CD4-positive, alpha-beta T cell (primary cell): ENCODE data around the gene PMM1. TPM values are rescaled to one million over a fixed set of nuclear protein-coding genes. Genes with fewer than 3 reads are reported as not detected.

Source experiments
- ATAC-seq: fragments of 200-7000 bp; cut with Tn5 transposase; one replicate; pipeline ENCODE4 v1.10.0; 2022; ENCODE audit warnings: mild to moderate bottlenecking; ENCODE audit not compliant: poor library complexity
- CTCF ChIA-PET: fragments of 350-600 bp; sonication (Branson Sonifier 250); formaldehyde crosslinking; loops from one replicate; lab custom pipeline; 2021; ENCODE audit warnings: antibody characterized with exemption, inconsistent platforms; lab: Charles Lee
- POLR2A ChIA-PET: fragments of 350-600 bp; sonication (Branson Sonifier 250); formaldehyde crosslinking; loops from one replicate; lab custom pipeline; 2021; ENCODE audit warnings: antibody characterized with exemption, inconsistent platforms; lab: Charles Lee
- DNase-seq, 14 experiments: peaks; one replicate each; pipeline ENCODE4 v3.0.0-alpha.2; 2013 to 2020; ENCODE audit warnings: mixed read lengths in 2 of 14
- H3K27ac ChIP-seq, 2 donors: one replicate each; pipeline versions ENCODE4 v1.5.1 to v1.7.0; 2013; ENCODE audit warnings: low read length in 2 of 2, low read depth in 1 of 2, mild to moderate bottlenecking in 1 of 2
- H3K27me3 ChIP-seq, 2 experiments: 1 replicate in 1 of 2; 2 replicates in 1 of 2; pipeline versions ENCODE4 v1.6.1 to v1.7.0; 2013; ENCODE audit warnings: low read length in 2 of 2, control low read depth in 1 of 2, mild to moderate bottlenecking in 1 of 2, moderate library complexity in 1 of 2; ENCODE audit not compliant: insufficient read depth in 2 of 2, control insufficient read depth in 1 of 2
- H3K36me3 ChIP-seq: one replicate; pipeline ENCODE4 v1.6.1; 2013; ENCODE audit warnings: low read length, control low read depth; ENCODE audit not compliant: insufficient read depth
- H3K4me1 ChIP-seq: one replicate; pipeline ENCODE4 v1.6.1; 2013; ENCODE audit warnings: low read length, control low read depth; ENCODE audit not compliant: insufficient read depth
- H3K4me3 ChIP-seq: one replicate; pipeline ENCODE4 v1.5.1; 2013; ENCODE audit warnings: mild to moderate bottlenecking, low read length, moderate library complexity
- H3K9me3 ChIP-seq, 2 experiments: 1 replicate in 1 of 2; 2 replicates in 1 of 2; pipeline versions ENCODE4 v1.6.1 to v1.7.0; 2013; ENCODE audit warnings: low read length in 2 of 2, mild to moderate bottlenecking in 2 of 2, control low read depth in 1 of 2, moderate library complexity in 1 of 2; ENCODE audit not compliant: control insufficient read depth in 1 of 2, insufficient read depth in 1 of 2
- H3K27ac Mint-ChIP-seq: one replicate; pipeline ENCODE4 v1.8.0; 2020; ENCODE audit warnings: mixed read lengths
- H3K27me3 Mint-ChIP-seq: one replicate; pipeline ENCODE4 v1.8.0; 2021; ENCODE audit warnings: mixed read lengths
- H3K36me3 Mint-ChIP-seq: one replicate; pipeline ENCODE4 v1.8.0; 2021; ENCODE audit warnings: low read depth, mixed read lengths
- H3K4me1 Mint-ChIP-seq: one replicate; pipeline ENCODE4 v1.8.0; 2021; ENCODE audit warnings: low read depth, mixed read lengths
- H3K4me3 Mint-ChIP-seq: one replicate; pipeline ENCODE4 v1.8.0; 2020; ENCODE audit warnings: mild to moderate bottlenecking, mixed read lengths
- H3K9me3 Mint-ChIP-seq: one replicate; pipeline ENCODE4 v1.8.0; 2020; ENCODE audit warnings: mixed read lengths
- intact Hi-C, 2 experiments: fragments of 100-400 bp; cut with DNase I in 1 of 2; cut with micrococcal nuclease in 1 of 2; formaldehyde crosslinking; loops; one replicate each; pipeline versions ENCODE4 v1.15.1 to v1.9.0; 2023 to 2025; cut with DNase I, micrococcal nuclease
- total RNA-seq, 174 experiments: library from RNA in 2 of 174; stranded (reverse) in 2 of 174; gene quantifications; one replicate each; pipeline ENCODE4 v1.2.3 and lab custom pipeline; 2021 to 2026
- TF ChIP-seq, protein P1 (sequence below): fragments of 200-600 bp; IDR thresholded peaks from one replicate; pipeline ENCODE4 v1.8.0; 2022; ENCODE audit warnings: antibody characterized with exemption, mild to moderate bottlenecking

Gene PMM1
- total RNA-seq, 2 experiments from 2014 or later: 24.8 to 25.5 TPM

DNA sequence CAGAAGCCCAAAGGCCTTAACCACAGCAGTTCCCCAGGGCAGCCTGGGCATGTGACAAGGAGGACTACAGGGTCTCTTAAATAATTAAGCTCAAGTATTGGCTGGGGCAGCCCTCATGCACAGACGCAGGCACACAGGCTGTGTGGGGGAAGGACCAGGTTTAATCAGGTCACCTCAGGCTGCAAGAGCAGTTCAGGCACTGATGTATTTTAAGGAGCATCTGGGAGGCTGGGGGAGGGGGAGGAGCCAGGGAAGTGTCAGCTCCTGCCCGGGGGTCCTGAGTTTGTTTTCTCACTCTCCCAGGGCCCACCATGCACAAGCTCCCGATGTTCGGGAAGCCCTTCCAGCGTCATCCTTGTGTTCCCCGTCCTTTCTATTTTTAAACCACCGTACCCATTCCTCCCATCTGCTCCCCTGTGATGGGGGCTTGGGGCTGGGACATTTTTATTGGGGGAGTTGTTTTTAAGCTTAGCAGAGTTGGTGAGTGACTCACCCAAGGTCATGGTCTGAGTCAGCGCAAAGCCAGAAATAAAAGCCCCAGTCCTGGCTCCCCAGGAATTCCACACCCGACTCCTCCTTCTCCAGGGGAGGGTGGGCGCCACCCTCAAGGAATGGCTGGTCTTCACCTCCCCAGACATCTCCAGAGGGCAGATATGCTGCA is 26.5 kb downstream of the PMM1 start:
- H3K9me3 Mint-ChIP-seq: no peaks in the 10 kb centered on the region
- POLR2A ChIA-PET: no interaction called here
- H3K4me1 Mint-ChIP-seq: no peaks in the 10 kb centered on the region
- Histone ChIP-seq H3K27me3 (peaks cover 14 to 16% of the 10 kb centered on the region in 2 experiments), H3K4me1 (no peaks in the 10 kb centered on the region), H3K36me3 (no peaks in the 10 kb centered on the region), H3K9me3 (no peaks in the 10 kb centered on the region), H3K4me3 (no peak overlapping the region), H3K27ac (no peak overlapping the region)
- TF ChIP-seq, protein P1, sequence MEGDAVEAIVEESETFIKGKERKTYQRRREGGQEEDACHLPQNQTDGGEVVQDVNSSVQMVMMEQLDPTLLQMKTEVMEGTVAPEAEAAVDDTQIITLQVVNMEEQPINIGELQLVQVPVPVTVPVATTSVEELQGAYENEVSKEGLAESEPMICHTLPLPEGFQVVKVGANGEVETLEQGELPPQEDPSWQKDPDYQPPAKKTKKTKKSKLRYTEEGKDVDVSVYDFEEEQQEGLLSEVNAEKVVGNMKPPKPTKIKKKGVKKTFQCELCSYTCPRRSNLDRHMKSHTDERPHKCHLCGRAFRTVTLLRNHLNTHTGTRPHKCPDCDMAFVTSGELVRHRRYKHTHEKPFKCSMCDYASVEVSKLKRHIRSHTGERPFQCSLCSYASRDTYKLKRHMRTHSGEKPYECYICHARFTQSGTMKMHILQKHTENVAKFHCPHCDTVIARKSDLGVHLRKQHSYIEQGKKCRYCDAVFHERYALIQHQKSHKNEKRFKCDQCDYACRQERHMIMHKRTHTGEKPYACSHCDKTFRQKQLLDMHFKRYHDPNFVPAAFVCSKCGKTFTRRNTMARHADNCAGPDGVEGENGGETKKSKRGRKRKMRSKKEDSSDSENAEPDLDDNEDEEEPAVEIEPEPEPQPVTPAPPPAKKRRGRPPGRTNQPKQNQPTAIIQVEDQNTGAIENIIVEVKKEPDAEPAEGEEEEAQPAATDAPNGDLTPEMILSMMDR: no peak
- no peaks in the 10 kb centered on the region for H3K36me3 Mint-ChIP-seq
- peaks cover 20% of the 10 kb centered on the region for H3K27me3 Mint-ChIP-seq
- ATAC-seq: no peak
- DNase-seq: no peak
- no peak overlapping the region for H3K27ac Mint-ChIP-seq
- CTCF ChIA-PET: interaction anchor here (0.8 kb wide), 1 partner anchor 52 kb away, joined by 3 read pairs; no protein-coding TSS in a partner anchor
- no peak overlapping the region for H3K4me3 Mint-ChIP-seq
- intact Hi-C loops: no loop called here

DNA sequence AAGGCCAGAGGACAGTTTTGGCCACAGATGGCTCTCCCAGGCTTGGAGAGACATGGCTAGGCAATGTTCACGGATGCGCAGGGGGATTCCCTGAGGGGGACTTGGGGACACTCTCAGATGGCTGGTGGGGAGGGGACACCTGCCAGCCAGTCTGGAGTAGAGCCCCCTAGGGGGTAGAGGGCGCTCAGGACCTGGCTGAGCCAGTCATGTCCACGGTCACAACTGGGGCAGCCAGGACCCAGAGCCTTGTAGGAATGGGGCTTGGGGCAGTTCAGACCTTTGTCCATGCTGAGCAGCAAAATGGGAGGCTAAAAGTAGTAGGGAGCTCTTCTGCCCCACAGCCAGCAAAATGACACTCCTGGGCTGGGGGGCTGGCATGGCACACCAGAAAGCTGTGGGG is 27.2 kb downstream of the PMM1 start:
- POLR2A ChIA-PET: interaction anchor here (0.7 kb wide), 1 partner anchor 27 kb away, joined by 3 read pairs; the partner anchor contains the start of gene PMM1
- H3K9me3 Mint-ChIP-seq: no peaks in the 10 kb centered on the region
- intact Hi-C loops: no loop called here
- H3K27ac Mint-ChIP-seq: no peak overlapping the region
- H3K4me3 Mint-ChIP-seq: no peak overlapping the region
- Histone ChIP-seq H3K27me3 (peaks cover 16 to 17% of the 10 kb centered on the region in 2 experiments), H3K27ac (no peak overlapping the region), H3K4me1 (no peaks in the 10 kb centered on the region), H3K4me3 (no peak overlapping the region), H3K36me3 (no peaks in the 10 kb centered on the region), H3K9me3 (no peaks in the 10 kb centered on the region)
- no peaks in the 10 kb centered on the region for H3K4me1 Mint-ChIP-seq
- no peak for ATAC-seq
- TF ChIP-seq, protein P1: no peak
- no peak for DNase-seq
- CTCF ChIA-PET: no interaction called here
- no peaks in the 10 kb centered on the region for H3K36me3 Mint-ChIP-seq
- H3K27me3 Mint-ChIP-seq: peaks cover 20% of the 10 kb centered on the region

DNA sequence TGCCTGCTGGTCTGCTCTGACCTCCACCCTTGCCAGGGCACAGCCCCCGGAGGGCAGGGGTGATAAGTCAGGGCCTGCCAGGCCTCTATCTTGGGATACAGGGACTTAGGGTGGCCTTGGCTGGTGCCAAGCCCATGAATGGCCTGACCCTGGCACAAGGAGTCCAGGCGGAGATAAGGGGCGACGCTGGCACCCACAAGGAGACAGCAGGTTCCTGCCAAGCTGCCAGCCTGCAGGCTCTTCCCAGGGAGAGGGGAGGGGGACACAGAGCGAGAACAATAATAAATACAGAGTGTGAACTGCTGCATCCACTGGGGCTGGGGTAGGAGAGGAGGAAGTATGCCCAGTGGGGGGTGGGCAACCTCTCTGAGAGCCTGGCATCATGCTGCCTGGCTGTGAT is 27.9 kb downstream of the PMM1 start:
- H3K27ac Mint-ChIP-seq: no peak overlapping the region
- no peaks in the 10 kb centered on the region for H3K4me1 Mint-ChIP-seq
- ChIA-PET CTCF (no interaction called here), POLR2A (interaction anchor here (0.7 kb wide), 1 partner anchor 28 kb away, joined by 3 read pairs; the partner anchor contains the start of gene PMM1)
- H3K27me3 Mint-ChIP-seq: peaks cover 22% of the 10 kb centered on the region
- no peaks in the 10 kb centered on the region for H3K36me3 ChIP-seq
- H3K4me3 ChIP-seq: no peak overlapping the region
- no peak overlapping the region for H3K4me3 Mint-ChIP-seq
- intact Hi-C loops: no loop called here
- H3K27ac ChIP-seq: no peak overlapping the region
- TF ChIP-seq, protein P1: no peak
- H3K4me1 ChIP-seq: no peaks in the 10 kb centered on the region
- DNase-seq: no peak
- H3K9me3 ChIP-seq: no peaks in the 10 kb centered on the region
- no peak for ATAC-seq
- peaks cover 18 to 19% of the 10 kb centered on the region in 2 experiments for H3K27me3 ChIP-seq
- H3K9me3 Mint-ChIP-seq: no peaks in the 10 kb centered on the region
- H3K36me3 Mint-ChIP-seq: no peaks in the 10 kb centered on the region
